ENCODE measurements around the gene ABTB2.

Gene ABTB2

GRCh38 chr11:34299284-34299972 is 58.4 kb downstream of the ABTB2 start:
- Histone ChIP-seq H3K4me3 (no peak overlapping the region), H3K36me3 (replicated peaks) (no peaks in the 10 kb centered on the region), H3K27me3 (ENCODE audit: low read depth) (no peaks in the 10 kb centered on the region), H3K4me1 (no peaks in the 10 kb centered on the region; the same call in 1 of the 2 replicates), H3K9me3 (no peaks in the 10 kb centered on the region)
- DNase-seq (ENCODE audit: low spot score in 2 of 2) = no peak
- in situ Hi-C loops (cut with MboI; ENCODE audit: low sequenced_read_pairs) = no loop called here

- Histone ChIP-seq H3K27me3 (ENCODE audit: low read depth) (no peaks in the 10 kb centered on the region), H3K4me3 (no peak overlapping the region)
- in situ Hi-C loops (cut with MboI; ENCODE audit: low sequenced_read_pairs) = no loop called here
Measured at GRCh38 chr11:34298871-34299270, 58.9 kb downstream of the ABTB2 start.

GRCh38 chr11:34296412-34296811 is 61.4 kb downstream of the ABTB2 start:
- H3K36me3 ChIP-seq (replicated peaks) = no peaks in the 10 kb centered on the region
- H3K9me3 ChIP-seq = no peaks in the 10 kb centered on the region
- DNase-seq (ENCODE audit: low spot score in 2 of 2) = no peak
- no peaks in the 10 kb centered on the region; the same call in 1 of the 2 replicates for H3K4me1 ChIP-seq
- in situ Hi-C loops (cut with MboI; ENCODE audit: low sequenced_read_pairs) = no loop called here
- H3K4me3 ChIP-seq = no peak overlapping the region
- H3K27me3 ChIP-seq (ENCODE audit: low read depth) = no peaks in the 10 kb centered on the region

More at GRCh38 chr11:34298871-34299270, 58.9 kb downstream of the ABTB2 start:
- Histone ChIP-seq H3K36me3 (replicated peaks) (no peaks in the 10 kb centered on the region), H3K4me1 (no peaks in the 10 kb centered on the region; the same call in 1 of the 2 replicates), H3K9me3 (no peaks in the 10 kb centered on the region)
- no peak for DNase-seq (ENCODE audit: low spot score in 2 of 2)

GRCh38 chr11:34292546-34292945 is 65.3 kb downstream of the ABTB2 start:
- no peaks in the 10 kb centered on the region for H3K36me3 ChIP-seq (replicated peaks)
- no peaks in the 10 kb centered on the region for H3K9me3 ChIP-seq
- H3K4me3 ChIP-seq = no peak overlapping the region
- DNase-seq (ENCODE audit: low spot score in 2 of 2) = no peak
- in situ Hi-C loops (cut with MboI; ENCODE audit: low sequenced_read_pairs) = no loop called here
- H3K4me1 ChIP-seq = no peaks in the 10 kb centered on the region
- H3K27me3 ChIP-seq (ENCODE audit: low read depth) = no peaks in the 10 kb centered on the region

- H3K9me3 ChIP-seq = no peaks in the 10 kb centered on the region
- no peak for DNase-seq (ENCODE audit: low spot score in 2 of 2)
- no peaks in the 10 kb centered on the region for H3K4me1 ChIP-seq
- no peak overlapping the region for H3K4me3 ChIP-seq
- H3K36me3 ChIP-seq (replicated peaks) = no peaks in the 10 kb centered on the region
- in situ Hi-C loops (cut with MboI; ENCODE audit: low sequenced_read_pairs) = no loop called here
- no peaks in the 10 kb centered on the region for H3K27me3 ChIP-seq (ENCODE audit: low read depth)
Measured at GRCh38 chr11:34292111-34292510, 65.7 kb downstream of the ABTB2 start.

GRCh38 chr11:34290926-34291325 is 66.9 kb downstream of the ABTB2 start:
- H3K9me3 ChIP-seq = no peaks in the 10 kb centered on the region
- in situ Hi-C loops (cut with MboI; ENCODE audit: low sequenced_read_pairs) = no loop called here
- no peak for DNase-seq (ENCODE audit: low spot score in 2 of 2)
- no peaks in the 10 kb centered on the region for H3K27me3 ChIP-seq (ENCODE audit: low read depth)
- no peak overlapping the region for H3K4me3 ChIP-seq
- no peaks in the 10 kb centered on the region for H3K4me1 ChIP-seq
- H3K36me3 ChIP-seq (replicated peaks) = no peaks in the 10 kb centered on the region

GRCh38 chr11:34288492-34288891 is 69.3 kb downstream of the ABTB2 start:
- Histone ChIP-seq H3K36me3 (replicated peaks) (no peaks in the 10 kb centered on the region), H3K27me3 (ENCODE audit: low read depth) (no peaks in the 10 kb centered on the region), H3K9me3 (no peaks in the 10 kb centered on the region), H3K4me3 (no peak overlapping the region), H3K4me1 (no peaks in the 10 kb centered on the region)
- DNase-seq (ENCODE audit: low spot score in 2 of 2) = no peak
- in situ Hi-C loops (cut with MboI; ENCODE audit: low sequenced_read_pairs) = no loop called here

- no peak for DNase-seq (ENCODE audit: low spot score in 2 of 2)
- H3K9me3 ChIP-seq = no peaks in the 10 kb centered on the region
- H3K4me1 ChIP-seq = no peaks in the 10 kb centered on the region
- in situ Hi-C loops (cut with MboI; ENCODE audit: low sequenced_read_pairs) = no loop called here
- H3K36me3 ChIP-seq (replicated peaks) = no peaks in the 10 kb centered on the region
- no peak overlapping the region for H3K4me3 ChIP-seq
- H3K27me3 ChIP-seq (ENCODE audit: low read depth) = no peaks in the 10 kb centered on the region
Measured at GRCh38 chr11:34284811-34285481, 72.9 kb downstream of the ABTB2 start.

GRCh38 chr11:34284156-34284555 is 73.7 kb downstream of the ABTB2 start:
- Histone ChIP-seq H3K4me1 (no peaks in the 10 kb centered on the region), H3K9me3 (no peaks in the 10 kb centered on the region), H3K36me3 (replicated peaks) (no peaks in the 10 kb centered on the region), H3K27me3 (ENCODE audit: low read depth) (no peaks in the 10 kb centered on the region), H3K4me3 (no peak overlapping the region)
- DNase-seq (ENCODE audit: low spot score in 2 of 2) = no peak
- in situ Hi-C loops (cut with MboI; ENCODE audit: low sequenced_read_pairs) = no loop called here

- H3K4me1 ChIP-seq = no peaks in the 10 kb centered on the region
- H3K9me3 ChIP-seq = no peaks in the 10 kb centered on the region
- no peaks in the 10 kb centered on the region for H3K27me3 ChIP-seq (ENCODE audit: low read depth)
- no peak overlapping the region for H3K4me3 ChIP-seq
- no peaks in the 10 kb centered on the region for H3K36me3 ChIP-seq (replicated peaks)
- in situ Hi-C loops (cut with MboI; ENCODE audit: low sequenced_read_pairs) = no loop called here
- DNase-seq (ENCODE audit: low spot score in 2 of 2) = no peak
Measured at GRCh38 chr11:34280945-34281872, 76.6 kb downstream of the ABTB2 start.

- no peaks in the 10 kb centered on the region for H3K27me3 ChIP-seq (ENCODE audit: low read depth)
- DNase-seq (ENCODE audit: low spot score in 2 of 2) = no peak
- H3K36me3 ChIP-seq (replicated peaks) = no peaks in the 10 kb centered on the region
- no peaks in the 10 kb centered on the region for H3K9me3 ChIP-seq
- H3K4me3 ChIP-seq = no peak overlapping the region
- in situ Hi-C loops (cut with MboI; ENCODE audit: low sequenced_read_pairs) = no loop called here
- no peaks in the 10 kb centered on the region for H3K4me1 ChIP-seq
Measured at GRCh38 chr11:34278693-34279297, 79.0 kb downstream of the ABTB2 start.

GRCh38 chr11:34278175-34278574 is 79.6 kb downstream of the ABTB2 start:
- no peaks in the 10 kb centered on the region for H3K27me3 ChIP-seq (ENCODE audit: low read depth)
- H3K4me1 ChIP-seq = no peaks in the 10 kb centered on the region
- no peaks in the 10 kb centered on the region for H3K9me3 ChIP-seq
- H3K4me3 ChIP-seq = no peak overlapping the region
- H3K36me3 ChIP-seq (replicated peaks) = no peaks in the 10 kb centered on the region
- DNase-seq (ENCODE audit: low spot score in 2 of 2) = no peak
- in situ Hi-C loops (cut with MboI; ENCODE audit: low sequenced_read_pairs) = no loop called here

GRCh38 chr11:34277171-34277570 is 80.6 kb downstream of the ABTB2 start:
- no peaks in the 10 kb centered on the region for H3K36me3 ChIP-seq (replicated peaks)
- H3K9me3 ChIP-seq = no peaks in the 10 kb centered on the region
- no peak overlapping the region for H3K4me3 ChIP-seq
- in situ Hi-C loops (cut with MboI; ENCODE audit: low sequenced_read_pairs) = no loop called here
- no peak for DNase-seq (ENCODE audit: low spot score in 2 of 2)
- no peaks in the 10 kb centered on the region for H3K4me1 ChIP-seq
- H3K27me3 ChIP-seq (ENCODE audit: low read depth) = no peaks in the 10 kb centered on the region

Measured in HAP-1 (cell line).